WTC11 (cell line): Measurements from ENCODE around the gene EML6.

ENCODE experiments used
- MAX ChIP-seq: sonication (generic); formaldehyde crosslinking; IDR thresholded peaks from 2 replicates; pipeline ENCODE4 v1.8.0; 2022; ENCODE audit warnings: mild to moderate bottlenecking, missing genetic modification reagents
- RORB ChIP-seq: fragments of 250-450 bp; sonication (Bioruptor Pico); IDR thresholded peaks from 2 replicates; pipeline ENCODE4 v1.9.0; 2021; ENCODE audit warnings: mild to moderate bottlenecking
- SP1 ChIP-seq: sonication (generic); formaldehyde crosslinking; conservative IDR thresholded peaks from 2 replicates; pipeline ENCODE4 v1.8.1; 2022; ENCODE audit warnings: missing genetic modification reagents
- TCF7 ChIP-seq: sonication (generic); formaldehyde crosslinking; IDR thresholded peaks from 2 replicates; pipeline ENCODE4 v1.8.0; 2022; ENCODE audit warnings: mild to moderate bottlenecking, low read depth, missing genetic modification reagents, moderate library complexity
- TF ChIP-seq, protein P1 (sequence below): fragments of 200-600 bp; IDR thresholded peaks from 2 replicates; pipeline ENCODE4 v1.8.0; 2022; ENCODE audit warnings: antibody characterized with exemption

GRCh38 chr2:54986264-54986663, 262.8 kb downstream of the EML6 start:
- TF ChIP-seq, protein P1, sequence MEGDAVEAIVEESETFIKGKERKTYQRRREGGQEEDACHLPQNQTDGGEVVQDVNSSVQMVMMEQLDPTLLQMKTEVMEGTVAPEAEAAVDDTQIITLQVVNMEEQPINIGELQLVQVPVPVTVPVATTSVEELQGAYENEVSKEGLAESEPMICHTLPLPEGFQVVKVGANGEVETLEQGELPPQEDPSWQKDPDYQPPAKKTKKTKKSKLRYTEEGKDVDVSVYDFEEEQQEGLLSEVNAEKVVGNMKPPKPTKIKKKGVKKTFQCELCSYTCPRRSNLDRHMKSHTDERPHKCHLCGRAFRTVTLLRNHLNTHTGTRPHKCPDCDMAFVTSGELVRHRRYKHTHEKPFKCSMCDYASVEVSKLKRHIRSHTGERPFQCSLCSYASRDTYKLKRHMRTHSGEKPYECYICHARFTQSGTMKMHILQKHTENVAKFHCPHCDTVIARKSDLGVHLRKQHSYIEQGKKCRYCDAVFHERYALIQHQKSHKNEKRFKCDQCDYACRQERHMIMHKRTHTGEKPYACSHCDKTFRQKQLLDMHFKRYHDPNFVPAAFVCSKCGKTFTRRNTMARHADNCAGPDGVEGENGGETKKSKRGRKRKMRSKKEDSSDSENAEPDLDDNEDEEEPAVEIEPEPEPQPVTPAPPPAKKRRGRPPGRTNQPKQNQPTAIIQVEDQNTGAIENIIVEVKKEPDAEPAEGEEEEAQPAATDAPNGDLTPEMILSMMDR, result no peak
- no peak for TF ChIP-seq SP1 (CRISPR knock-in tag)
- no peak for TF ChIP-seq MAX (CRISPR knock-in tag)
- TF ChIP-seq TCF7 (CRISPR knock-in tag), result no peak
- TF ChIP-seq RORB (CRISPR knock-in tag), result no peak
